IPS-15b (cell line): ENCODE data around the gene NT5C1A.

Experiments
- H3K27me3 ChIP-seq: one replicate; pipeline ENCODE4 v1.6.1; 2013; ENCODE audit warnings: low read length; ENCODE audit not compliant: control insufficient read depth, insufficient read depth
- H3K36me3 ChIP-seq: one replicate; pipeline ENCODE4 v1.6.1; 2013; ENCODE audit warnings: low read length; ENCODE audit not compliant: control insufficient read depth, insufficient read depth
- H3K4me1 ChIP-seq: one replicate; pipeline ENCODE4 v1.6.1; 2013; ENCODE audit warnings: mild to moderate bottlenecking, low read length; ENCODE audit not compliant: control insufficient read depth, insufficient read depth
- H3K4me3 ChIP-seq: one replicate; pipeline ENCODE4 v1.5.1; 2013; ENCODE audit warnings: low read depth, low read length
- H3K9ac ChIP-seq: one replicate; pipeline ENCODE4 v1.6.1; 2013; ENCODE audit warnings: low read depth, mild to moderate bottlenecking, low read length
- H3K9me3 ChIP-seq: one replicate; pipeline ENCODE4 v1.6.1; 2013; ENCODE audit warnings: mild to moderate bottlenecking, low read length; ENCODE audit not compliant: control insufficient read depth, insufficient read depth

The NT5C1A gene

DNA sequence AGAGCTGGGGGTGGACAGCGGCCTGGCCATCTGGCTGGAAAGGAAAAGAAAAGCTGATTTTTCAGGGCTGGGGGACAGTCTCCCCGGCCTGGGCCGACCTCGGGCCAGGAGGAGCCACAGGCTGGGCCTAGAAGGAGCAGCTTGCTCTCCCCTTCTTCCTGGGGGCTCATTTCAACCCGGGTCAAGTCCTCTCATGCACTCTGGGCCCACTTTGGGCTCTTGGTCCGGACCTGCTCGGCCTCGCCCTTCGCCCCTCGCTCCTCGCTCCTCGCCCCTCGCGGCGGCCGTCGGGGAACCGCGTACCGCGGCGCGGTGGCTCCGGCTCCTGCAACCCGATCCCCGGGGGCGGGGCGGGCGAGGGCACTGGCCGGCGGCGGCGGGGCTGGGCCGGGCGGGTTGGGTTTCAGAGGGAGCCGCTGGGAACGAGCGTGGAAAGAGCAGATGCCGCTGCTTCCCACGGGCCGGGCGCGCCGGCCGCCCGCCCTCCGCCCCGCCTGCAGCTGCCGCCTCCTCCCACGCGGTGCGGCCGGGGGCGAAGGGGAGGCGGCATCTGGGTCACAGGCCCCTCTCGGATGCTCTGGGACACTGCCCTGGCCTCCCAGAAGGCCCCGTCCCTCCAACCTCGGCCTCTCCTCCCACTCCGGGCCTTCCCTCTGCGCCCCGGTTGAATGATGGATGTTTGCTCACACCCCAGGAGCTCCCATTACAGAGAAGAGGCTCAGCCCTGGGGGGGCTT is 39.1 kb downstream of the NT5C1A start:
- Histone ChIP-seq H3K4me3 (peak overlapping the region; percentile 50), H3K4me1 (no peaks in the 10 kb centered on the region), H3K9me3 (no peaks in the 10 kb centered on the region), H3K27me3 (peaks cover 74% of the 10 kb centered on the region), H3K36me3 (no peaks in the 10 kb centered on the region), H3K9ac (no peak overlapping the region)

DNA sequence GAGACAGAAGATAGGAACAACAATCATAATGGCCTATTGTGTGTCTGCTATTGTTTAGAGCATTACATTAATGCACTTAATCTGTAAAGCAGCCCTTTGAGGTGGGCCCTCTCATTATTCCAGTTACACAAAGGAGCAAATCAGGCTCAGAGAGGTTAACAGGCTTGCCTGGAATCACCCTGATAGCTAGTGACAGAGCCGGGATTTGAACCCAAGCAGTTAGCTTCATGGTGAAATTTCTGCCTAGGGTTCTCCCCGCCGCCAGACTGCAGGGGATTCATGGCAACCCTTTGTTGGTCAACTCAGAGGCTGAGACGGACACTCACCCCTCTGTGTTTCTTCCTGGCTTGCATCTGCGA is 39.6 kb downstream of the NT5C1A start:
- H3K4me1 ChIP-seq = no peaks in the 10 kb centered on the region
- H3K9me3 ChIP-seq = no peaks in the 10 kb centered on the region
- H3K9ac ChIP-seq = no peak overlapping the region
- no peaks in the 10 kb centered on the region for H3K36me3 ChIP-seq
- peak overlapping the region; percentile 41 for H3K4me3 ChIP-seq
- H3K27me3 ChIP-seq = peaks cover 73% of the 10 kb centered on the region

DNA sequence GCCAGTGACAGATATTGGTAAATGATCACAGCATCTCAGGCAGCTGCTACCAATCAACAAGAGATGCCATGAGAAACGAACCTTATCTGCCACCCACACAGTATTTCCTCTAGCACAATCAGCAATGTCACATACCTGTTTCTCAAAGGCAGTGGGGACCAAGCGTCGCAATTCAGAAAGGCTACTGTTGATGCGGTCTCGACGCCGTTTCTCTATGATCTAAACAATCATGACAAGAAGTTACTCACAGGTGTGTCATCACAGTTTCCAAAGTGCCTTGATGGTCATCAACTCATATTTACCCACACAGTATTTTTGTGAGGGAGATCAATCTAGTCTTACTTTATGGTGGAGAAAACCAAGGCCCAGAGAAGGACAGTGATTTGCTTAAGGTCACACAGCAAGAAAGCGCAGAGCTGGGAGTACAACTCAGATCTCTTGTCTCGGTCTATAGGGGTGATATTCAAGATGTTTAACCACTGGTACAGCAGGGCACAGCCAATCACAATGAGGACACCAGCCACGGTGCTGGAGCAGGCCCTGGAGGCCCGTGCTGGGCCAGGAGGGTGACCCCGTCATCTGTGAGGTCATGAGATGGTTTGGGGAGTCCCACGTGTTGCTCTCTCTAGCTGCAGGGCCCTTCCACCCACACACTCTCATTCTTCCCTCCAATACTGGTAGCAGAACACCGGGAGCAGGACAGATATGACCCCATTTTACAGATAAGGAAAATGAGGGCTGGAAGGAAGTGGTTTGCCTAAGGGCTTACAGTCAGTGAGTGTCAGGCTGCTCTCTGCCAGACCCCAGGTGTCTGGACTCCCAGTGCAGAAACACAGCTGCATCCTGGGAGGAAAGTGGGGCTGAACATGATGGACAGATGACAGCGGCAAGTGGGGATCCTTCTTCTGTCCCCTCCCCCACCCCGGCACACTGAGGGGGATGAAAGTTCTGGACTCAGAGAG is 40.3 kb downstream of the NT5C1A start:
- H3K27me3 ChIP-seq = peaks cover 67% of the 10 kb centered on the region
- no peak overlapping the region for H3K9ac ChIP-seq
- H3K4me1 ChIP-seq = no peaks in the 10 kb centered on the region
- H3K4me3 ChIP-seq = no peak overlapping the region
- no peaks in the 10 kb centered on the region for H3K9me3 ChIP-seq
- H3K36me3 ChIP-seq = no peaks in the 10 kb centered on the region

DNA sequence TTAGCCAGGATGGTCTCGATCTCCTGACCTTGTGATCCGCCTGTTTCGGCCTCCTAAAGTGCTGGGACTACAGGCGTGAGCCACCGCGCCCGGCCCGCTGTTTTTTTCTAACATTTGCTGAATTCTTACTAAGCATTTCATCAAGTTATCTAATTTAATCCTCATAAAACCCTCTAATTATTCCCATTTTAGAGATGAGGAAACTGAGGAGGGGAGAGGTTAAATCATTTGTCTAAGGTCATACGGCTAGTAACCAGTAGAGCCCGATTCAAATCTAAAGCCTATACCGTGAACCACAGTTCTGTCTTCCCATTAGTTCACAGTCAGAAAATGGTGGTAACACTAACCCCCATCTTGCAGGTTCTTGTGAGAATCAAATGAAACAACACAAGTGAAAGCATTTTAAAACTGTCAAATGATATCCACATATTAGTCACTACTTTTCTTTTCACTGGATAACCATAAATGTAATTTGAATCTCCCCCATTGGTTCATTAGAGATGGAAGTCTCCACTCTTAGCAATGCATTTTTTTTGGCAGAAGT is 43.0 kb downstream of the NT5C1A start:
- H3K4me3 ChIP-seq = no peak overlapping the region
- H3K9me3 ChIP-seq = no peaks in the 10 kb centered on the region
- no peaks in the 10 kb centered on the region for H3K4me1 ChIP-seq
- no peaks in the 10 kb centered on the region for H3K36me3 ChIP-seq
- peaks cover 47% of the 10 kb centered on the region for H3K27me3 ChIP-seq
- no peak overlapping the region for H3K9ac ChIP-seq

DNA sequence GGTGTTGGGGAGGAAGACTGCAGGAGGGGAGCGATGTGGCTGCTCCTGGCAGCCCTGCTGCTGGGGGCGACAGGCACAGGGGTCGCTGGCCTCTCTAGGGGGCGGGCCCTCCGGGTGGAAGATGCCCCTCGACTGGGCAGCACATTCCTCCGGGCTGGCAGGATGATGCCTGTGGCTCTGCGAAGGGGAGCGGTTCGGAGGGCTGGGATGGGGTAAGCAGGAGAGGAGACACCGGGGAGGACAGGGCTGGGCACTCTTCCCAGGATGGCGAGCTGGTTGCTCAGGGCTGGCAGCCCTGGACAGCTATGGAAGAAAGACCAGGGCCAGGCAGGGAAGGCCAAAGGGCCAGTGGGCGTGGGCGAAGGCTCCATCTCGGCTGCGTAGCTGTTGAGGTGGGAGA is 45.3 kb downstream of the NT5C1A start:
- H3K9me3 ChIP-seq = no peaks in the 10 kb centered on the region
- H3K4me1 ChIP-seq = no peaks in the 10 kb centered on the region
- H3K9ac ChIP-seq = no peak overlapping the region
- H3K4me3 ChIP-seq = no peak overlapping the region
- H3K36me3 ChIP-seq = no peaks in the 10 kb centered on the region
- peaks cover 33% of the 10 kb centered on the region for H3K27me3 ChIP-seq

DNA sequence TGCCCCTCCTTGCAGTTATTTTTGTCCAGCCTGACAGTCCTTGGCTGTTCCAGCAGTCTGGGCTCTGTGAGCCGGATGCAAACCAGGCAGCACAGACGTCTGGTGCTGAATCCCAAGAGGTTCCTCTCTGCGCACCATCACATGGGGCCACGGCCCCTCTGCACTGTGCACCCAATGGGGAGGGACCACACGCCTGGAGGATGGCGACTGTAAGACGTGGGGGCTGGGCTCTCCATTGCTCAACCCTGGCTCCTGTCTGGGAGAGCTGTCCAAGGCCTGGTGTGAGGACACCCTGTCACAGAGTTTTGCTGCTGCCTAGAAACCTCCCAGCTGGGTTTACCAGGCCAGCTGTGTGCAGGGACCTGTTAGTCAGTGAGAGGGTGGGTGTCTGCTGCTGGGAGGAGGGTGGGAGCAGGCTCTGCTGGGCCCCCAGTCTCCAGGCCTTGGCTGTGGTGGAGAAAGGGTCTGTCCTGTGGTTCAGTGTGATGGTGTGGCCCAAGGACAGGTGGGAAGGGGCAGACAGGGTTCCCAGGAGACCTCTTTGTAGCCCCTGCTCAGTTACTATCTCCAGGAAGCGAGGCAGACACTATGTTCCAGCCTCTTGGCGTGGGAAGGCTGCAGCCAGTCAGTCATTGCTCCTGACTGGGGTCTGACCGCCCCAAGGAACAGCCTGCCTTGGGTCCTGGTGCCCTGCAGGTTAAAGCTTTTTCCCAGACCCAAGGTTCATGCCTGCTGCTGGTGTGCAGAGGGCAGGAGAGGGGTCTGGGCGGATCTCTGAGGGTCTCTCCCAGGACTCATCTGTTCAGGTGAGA is 46.2 kb downstream of the NT5C1A start:
- no peaks in the 10 kb centered on the region for H3K4me1 ChIP-seq
- no peak overlapping the region for H3K4me3 ChIP-seq
- H3K9ac ChIP-seq = no peak overlapping the region
- H3K9me3 ChIP-seq = no peaks in the 10 kb centered on the region
- peaks cover 23% of the 10 kb centered on the region for H3K27me3 ChIP-seq
- no peaks in the 10 kb centered on the region for H3K36me3 ChIP-seq

DNA sequence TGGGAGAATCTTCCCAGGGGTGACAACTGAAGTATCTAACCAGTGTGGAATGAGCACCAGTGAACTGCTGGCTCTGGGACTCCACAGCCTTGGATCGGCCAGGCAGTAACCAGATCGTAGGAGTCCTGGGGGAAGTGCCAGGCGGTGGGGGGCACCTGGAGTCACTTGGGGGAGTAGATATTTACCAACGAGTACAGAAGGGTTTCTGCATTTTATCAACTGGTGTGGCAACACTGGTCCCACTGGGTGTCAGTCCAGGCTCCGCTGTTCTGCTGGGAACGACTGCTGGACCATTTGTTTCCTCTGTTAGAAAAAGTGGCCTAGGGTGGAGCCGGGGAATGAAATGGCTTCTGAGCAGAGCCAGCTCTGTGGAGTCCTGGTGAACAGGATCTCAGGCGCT is 46.9 kb downstream of the NT5C1A start:
- Histone ChIP-seq H3K27me3 (peaks cover 16% of the 10 kb centered on the region), H3K36me3 (no peaks in the 10 kb centered on the region), H3K4me1 (no peaks in the 10 kb centered on the region), H3K9me3 (no peaks in the 10 kb centered on the region), H3K9ac (no peak overlapping the region), H3K4me3 (no peak overlapping the region)

DNA sequence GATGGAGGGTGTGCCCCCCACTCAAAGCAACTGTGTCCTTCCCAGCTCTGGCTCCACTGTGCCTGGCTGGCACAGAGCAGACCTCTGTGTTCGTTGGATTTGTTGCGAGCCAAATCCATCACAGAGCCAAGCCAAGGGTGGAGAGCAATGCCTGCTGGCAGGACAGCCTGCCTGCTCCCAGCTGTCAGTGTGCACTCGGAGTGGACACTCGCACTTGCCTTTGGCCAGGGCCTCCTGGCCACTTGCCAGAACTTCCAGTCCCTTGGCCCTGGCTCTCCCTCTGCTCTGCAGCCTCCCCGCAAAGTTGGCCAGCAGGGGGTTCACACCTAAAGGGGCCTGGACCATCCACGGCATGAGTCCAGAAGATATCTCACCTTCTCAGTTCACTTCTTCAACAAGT is 48.9 kb downstream of the NT5C1A start:
- H3K27me3 ChIP-seq = peaks cover 14% of the 10 kb centered on the region
- H3K9me3 ChIP-seq = no peaks in the 10 kb centered on the region
- no peak overlapping the region for H3K4me3 ChIP-seq
- no peaks in the 10 kb centered on the region for H3K4me1 ChIP-seq
- H3K36me3 ChIP-seq = no peaks in the 10 kb centered on the region
- no peak overlapping the region for H3K9ac ChIP-seq

DNA sequence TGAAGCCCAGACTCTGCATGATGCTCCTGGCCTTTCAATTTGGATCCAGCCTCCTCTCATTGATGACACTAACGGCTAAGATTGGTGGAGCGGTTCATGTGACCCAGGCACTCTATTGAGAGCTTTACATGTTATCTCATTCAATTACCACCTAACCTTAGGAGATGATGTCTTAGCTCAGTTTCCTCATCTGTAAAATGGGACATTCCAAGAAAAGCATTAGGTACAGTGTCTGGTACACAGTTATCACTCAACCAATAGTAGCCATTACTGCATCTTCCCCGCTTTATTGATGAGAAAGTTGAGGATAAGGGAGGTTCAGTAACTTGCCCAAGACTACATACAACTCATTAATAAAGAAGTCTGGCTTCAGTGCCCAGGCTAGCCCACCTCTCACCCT is 49.5 kb downstream of the NT5C1A start:
- H3K27me3 ChIP-seq = peaks cover 11% of the 10 kb centered on the region
- H3K9ac ChIP-seq = no peak overlapping the region
- H3K9me3 ChIP-seq = no peaks in the 10 kb centered on the region
- H3K4me3 ChIP-seq = no peak overlapping the region
- H3K36me3 ChIP-seq = no peaks in the 10 kb centered on the region
- no peaks in the 10 kb centered on the region for H3K4me1 ChIP-seq

DNA sequence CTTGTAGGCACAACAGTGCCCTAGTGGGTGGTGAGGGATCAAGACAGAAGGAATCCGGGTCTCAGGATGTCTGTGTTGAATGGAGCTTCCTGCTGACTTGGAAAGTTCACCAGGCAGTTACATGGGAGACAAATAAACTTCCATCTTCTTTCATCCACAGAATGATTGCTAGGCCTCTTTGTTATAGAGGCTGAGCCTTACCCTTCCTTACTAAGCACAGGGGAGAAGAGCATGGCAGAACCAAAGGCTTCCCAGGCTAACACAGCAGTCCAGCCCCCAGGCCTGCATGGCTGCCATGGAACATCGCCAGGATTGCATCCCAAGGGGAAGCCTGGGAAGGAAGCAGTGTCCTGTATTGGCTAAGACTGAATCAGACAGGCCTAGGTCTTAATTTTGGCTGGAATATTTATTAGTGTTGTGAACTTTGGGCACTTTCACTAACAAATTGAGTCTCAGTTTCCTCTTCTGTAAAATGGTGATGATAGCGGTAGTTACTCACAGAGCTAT is 51.2 kb downstream of the NT5C1A start:
- H3K4me1 ChIP-seq = no peaks in the 10 kb centered on the region
- no peak overlapping the region for H3K4me3 ChIP-seq
- no peaks in the 10 kb centered on the region for H3K36me3 ChIP-seq
- peaks cover 11% of the 10 kb centered on the region for H3K27me3 ChIP-seq
- H3K9ac ChIP-seq = no peak overlapping the region
- H3K9me3 ChIP-seq = no peaks in the 10 kb centered on the region

DNA sequence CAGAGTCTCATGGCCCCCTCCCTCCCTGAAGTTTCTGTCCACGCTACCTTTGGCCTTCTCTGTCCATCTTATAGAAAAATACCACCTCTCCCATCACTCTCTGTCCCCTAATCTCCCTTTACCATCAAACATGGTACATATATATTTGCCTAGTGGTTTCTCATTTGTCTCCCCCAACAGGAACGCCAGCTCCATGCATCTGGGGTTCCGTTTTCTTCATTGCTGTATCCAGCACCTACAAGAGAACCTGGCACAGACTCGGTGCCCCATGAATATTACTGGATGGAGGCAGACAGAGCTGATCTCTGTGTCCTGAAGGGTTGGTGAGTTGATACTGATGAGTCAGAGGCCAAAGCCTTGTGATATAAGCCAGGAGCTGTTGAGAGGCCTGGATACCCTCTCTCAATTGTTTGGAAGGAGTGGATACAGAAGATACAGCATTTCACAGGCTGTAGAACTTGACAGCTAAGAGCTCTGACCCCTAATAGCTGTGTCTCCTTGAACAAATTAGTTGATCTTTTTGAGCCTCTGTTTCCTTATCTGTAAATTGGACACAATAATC is 54.3 kb downstream of the NT5C1A start:
- Histone ChIP-seq H3K4me1 (no peaks in the 10 kb centered on the region), H3K9ac (no peak overlapping the region), H3K4me3 (no peak overlapping the region), H3K9me3 (no peaks in the 10 kb centered on the region), H3K36me3 (no peaks in the 10 kb centered on the region), H3K27me3 (peaks cover 2% of the 10 kb centered on the region)
